GM18519 (cell line): ENCODE data around the gene LTBP3.

Experiments
- ATAC-seq: cut with Tn5 transposase; IDR thresholded peaks from one replicate; pipeline ENCODE4 v1.9.1; 2021; ENCODE audit warnings: mild to moderate bottlenecking, moderate library complexity; ENCODE audit not compliant: unreplicated experiment, low FRiP score

LTBP3 gene

GRCh38 chr11:65555693-65556231, 2.4 kb downstream of the LTBP3 start:
- no peak for ATAC-seq

GRCh38 chr11:65554842-65555430, 3.2 kb downstream of the LTBP3 start:
- ATAC-seq, result no peak

GRCh38 chr11:65554057-65554818, 3.9 kb downstream of the LTBP3 start:
- no peak for ATAC-seq

GRCh38 chr11:65553301-65554001, 4.7 kb downstream of the LTBP3 start:
- ATAC-seq, result no peak

- ATAC-seq, result no peak
These were observed 5.7 kb downstream of the LTBP3 start for GRCh38 chr11:65552388-65552951.

GRCh38 chr11:65551572-65552387, 6.4 kb downstream of the LTBP3 start:
- no peak for ATAC-seq

- no peak for ATAC-seq
These were observed 9.1 kb downstream of the LTBP3 start for GRCh38 chr11:65549096-65549495.

GRCh38 chr11:65548395-65548794, 9.8 kb downstream of the LTBP3 start:
- ATAC-seq, result no peak

GRCh38 chr11:65547446-65548125, 10.6 kb downstream of the LTBP3 start:
- no peak for ATAC-seq

GRCh38 chr11:65546217-65546958, 11.8 kb downstream of the LTBP3 start:
- no peak for ATAC-seq

- no peak for ATAC-seq
These were observed 12.3 kb downstream of the LTBP3 start for GRCh38 chr11:65545853-65546216.

- no peak for ATAC-seq
These were observed 15.3 kb downstream of the LTBP3 start for GRCh38 chr11:65542738-65543390.

GRCh38 chr11:65541093-65541982, 16.8 kb downstream of the LTBP3 start:
- ATAC-seq, result no peak

- no peak for ATAC-seq
These were observed 17.7 kb downstream of the LTBP3 start for GRCh38 chr11:65540290-65541092.

GRCh38 chr11:65539744-65540289, 18.3 kb downstream of the LTBP3 start:
- no peak for ATAC-seq

- ATAC-seq, result no peak
These were observed 19.0 kb downstream of the LTBP3 start for GRCh38 chr11:65538915-65539743.
